CD14-positive monocyte (primary cell): ENCODE measurements around the gene STK4. TPM values are rescaled to one million over a fixed set of nuclear protein-coding genes. Genes with fewer than 3 reads are reported as not detected.

Experiments used
- DNase-seq, 3 donors: peaks; one replicate each; pipeline ENCODE4 v3.0.0-alpha.2; 2011 to 2022
- H2AFZ ChIP-seq: 2 replicates; pipeline ENCODE4 v1.6.0; 2012; ENCODE audit warnings: mild to moderate bottlenecking, low read depth, low read length, inconsistent platforms; ENCODE audit not compliant: insufficient read depth, poor library complexity, severe bottlenecking
- H3K27ac ChIP-seq, 2 donors: 1 replicate in 1 of 2; 2 replicates in 1 of 2; pipeline ENCODE4 v1.5.1; 2012 to 2013; ENCODE audit warnings: low read length in 2 of 2, control low read depth in 1 of 2, inconsistent platforms in 1 of 2, low read depth in 1 of 2, mild to moderate bottlenecking in 1 of 2
- H3K27me3 ChIP-seq, 2 donors: one replicate each; pipeline versions ENCODE4 v1.6.0 to v1.6.1; 2011 to 2013; ENCODE audit warnings: low read length in 2 of 2; ENCODE audit not compliant: control insufficient read depth in 2 of 2, insufficient read depth in 2 of 2
- H3K36me3 ChIP-seq, 2 donors: replicated peaks in 1 of 2; 1 replicate in 1 of 2; 2 replicates in 1 of 2; pipeline versions ENCODE4 v1.5.1 to v1.6.1; 2012 to 2013; ENCODE audit warnings: low read length in 2 of 2, control low read depth in 1 of 2, inconsistent platforms in 1 of 2, mild to moderate bottlenecking in 1 of 2; ENCODE audit not compliant: insufficient read depth in 2 of 2, control insufficient read depth in 1 of 2
- H3K4me1 ChIP-seq, 2 donors: 1 replicate in 1 of 2; 2 replicates in 1 of 2; pipeline versions ENCODE4 v1.5.1 to v1.6.1; 2012 to 2013; ENCODE audit warnings: low read length in 2 of 2, control low read depth in 1 of 2, inconsistent platforms in 1 of 2, mild to moderate bottlenecking in 1 of 2, moderate library complexity in 1 of 2; ENCODE audit not compliant: insufficient read depth in 2 of 2, control insufficient read depth in 1 of 2
- H3K4me2 ChIP-seq: replicated peaks from 2 replicates; pipeline ENCODE3; 2012; ENCODE audit warnings: low read length, moderate library complexity, mild to moderate bottlenecking; ENCODE audit not compliant: poor library complexity, severe bottlenecking; ENCODE audit errors: extremely low read depth
- H3K4me3 ChIP-seq, 3 experiments: fragments of 200-600 bp in 1 of 3; sonication (generic) in 1 of 3; replicated peaks in 1 of 3; 1 replicate in 2 of 3; 2 replicates in 1 of 3; pipeline ENCODE4 v1.5.1; 2011 to 2013; ENCODE audit warnings: low read length in 3 of 3, mild to moderate bottlenecking in 3 of 3, control low read depth in 2 of 3, low read depth in 2 of 3, inconsistent platforms in 1 of 3, moderate library complexity in 1 of 3
- H3K79me2 ChIP-seq: 2 replicates; pipeline ENCODE4 v1.6.0; 2012; ENCODE audit warnings: mild to moderate bottlenecking, control low read depth, inconsistent platforms, low read length, moderate library complexity; ENCODE audit not compliant: insufficient read depth
- H3K9ac ChIP-seq: 2 replicates; pipeline ENCODE4 v1.6.0; 2017; ENCODE audit warnings: low read length, mild to moderate bottlenecking; ENCODE audit not compliant: insufficient read depth, poor library complexity, severe bottlenecking
- H3K9me3 ChIP-seq, 2 donors: replicated peaks in 1 of 2; 1 replicate in 1 of 2; 2 replicates in 1 of 2; pipeline versions ENCODE4 v1.5.1 to v1.6.1; 2012 to 2013; ENCODE audit warnings: low read length in 2 of 2, control low read depth in 1 of 2; ENCODE audit not compliant: control insufficient read depth in 1 of 2, insufficient read depth in 1 of 2
- H4K20me1 ChIP-seq: 2 replicates; pipeline ENCODE4 v1.6.0; 2012; ENCODE audit warnings: mild to moderate bottlenecking, low read length, control low read depth, moderate library complexity; ENCODE audit not compliant: insufficient read depth
- H3K27ac Mint-ChIP-seq, 7 donors: one replicate each; pipeline ENCODE4 v1.8.0; 2020; ENCODE audit warnings: mild to moderate bottlenecking in 7 of 7, mixed read lengths in 7 of 7, moderate library complexity in 6 of 7, inconsistent platforms in 2 of 7
- H3K27me3 Mint-ChIP-seq, 3 donors: one replicate each; pipeline ENCODE4 v1.8.0; 2021 to 2022; ENCODE audit warnings: low read depth in 3 of 3, mild to moderate bottlenecking in 3 of 3, mixed read lengths in 3 of 3, moderate library complexity in 3 of 3, inconsistent platforms in 1 of 3
- H3K36me3 Mint-ChIP-seq, 2 donors: one replicate each; pipeline ENCODE4 v1.8.0; 2020; ENCODE audit warnings: mixed read lengths in 2 of 2, inconsistent platforms in 1 of 2, mild to moderate bottlenecking in 1 of 2
- H3K4me1 Mint-ChIP-seq: one replicate; pipeline ENCODE4 v1.8.0; 2020; ENCODE audit warnings: mild to moderate bottlenecking, mixed read lengths
- H3K4me3 Mint-ChIP-seq, 2 donors: one replicate each; pipeline ENCODE4 v1.8.0; 2020; ENCODE audit warnings: mild to moderate bottlenecking in 2 of 2, mixed read lengths in 2 of 2, moderate library complexity in 1 of 2
- H3K9me3 Mint-ChIP-seq, 7 donors: one replicate each; pipeline ENCODE4 v1.8.0; 2020 to 2022; ENCODE audit warnings: mixed read lengths in 7 of 7, mild to moderate bottlenecking in 6 of 7, moderate library complexity in 6 of 7, inconsistent platforms in 2 of 7
- WGBS: methylation state at CpG from one replicate; pipeline ENCODE4 v1.1.5; 2013; ENCODE audit warnings: missing lambda C conversion rate; ENCODE audit not compliant: insufficient coverage; 5-methylcytosine and 5-hydroxymethylcytosine counted together
- intact Hi-C, 2 donors: fragments of 100-400 bp; cut with micrococcal nuclease; formaldehyde crosslinking; loops; one replicate each; pipeline versions ENCODE4 v1.15.0 to v1.15.1; 2023
- polyA plus RNA-seq, 3 donors: library from polyadenylated mRNA; depleted of rRNA in 1 of 3; unstranded in 2 of 3; stranded (reverse) in 1 of 3; fragments of 300-500 nt in 2 of 3; fragments of >200 nt in 1 of 3; fragmentation: Illumina TruSeq in 2 of 3; gene quantifications; 1 replicate in 2 of 3; 2 replicates in 1 of 3; pipeline ENCODE4 v1.2.3, GENCODE V29; 2012 to 2021
- TF ChIP-seq, protein P1 (sequence below): fragments of 200-600 bp; IDR thresholded peaks from one replicate; pipeline ENCODE4 v1.8.0; 2022; ENCODE audit warnings: antibody characterized with exemption, mild to moderate bottlenecking

Gene STK4
- polyA plus RNA-seq, 3 donors, result 53.0 to 123 (median 69.9) TPM

DNA sequence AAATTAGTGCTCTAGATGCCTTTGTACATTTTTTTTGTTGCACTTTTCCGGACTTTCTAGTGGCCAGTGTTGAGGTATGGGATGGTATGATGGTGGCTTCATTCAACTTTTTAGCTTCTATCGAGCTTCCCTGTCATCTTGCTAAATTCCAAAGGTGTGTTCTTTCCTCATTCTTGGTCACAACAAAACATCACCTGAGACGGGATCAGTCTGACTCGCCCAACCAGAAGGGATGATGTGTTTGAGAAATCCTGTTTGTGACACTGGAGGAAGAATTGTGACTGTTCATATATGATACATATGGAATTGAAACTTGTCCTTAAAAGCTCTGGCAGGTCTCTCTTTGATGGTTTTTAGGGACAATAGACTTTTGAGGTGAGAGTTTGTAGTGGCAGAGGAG is 100.8 kb downstream of the STK4 start:
- Histone ChIP-seq H2AFZ (no peak overlapping the region), H3K27ac (no peak overlapping the region), H3K4me1 (no peaks in the 10 kb centered on the region), H3K79me2 (peaks cover 68% of the 10 kb centered on the region), H3K27me3 (no peaks in the 10 kb centered on the region), H4K20me1 (peaks cover 100% of the 10 kb centered on the region), H3K4me3 (no peak overlapping the region), H3K9me3 (no peaks in the 10 kb centered on the region), H3K9ac (no peak overlapping the region), H3K36me3 (peaks cover 53 to 89% of the 10 kb centered on the region in 2 donors), H3K4me2 (no peak overlapping the region)
- Mint-ChIP-seq H3K4me1 (peaks cover 12% of the 10 kb centered on the region), H3K36me3 (peaks cover 65 to 80% of the 10 kb centered on the region in 2 donors), H3K4me3 (no peak overlapping the region), H3K27me3 (peaks cover 0 to 1% (median 0%) of the 10 kb centered on the region in 3 donors), H3K9me3 (no peaks in the 10 kb centered on the region), H3K27ac (peak overlapping the region in 1 of 7 donors; percentile 22)
- DNase-seq, result no peak
- intact Hi-C loops, result no loop called here
- TF ChIP-seq, protein P1, sequence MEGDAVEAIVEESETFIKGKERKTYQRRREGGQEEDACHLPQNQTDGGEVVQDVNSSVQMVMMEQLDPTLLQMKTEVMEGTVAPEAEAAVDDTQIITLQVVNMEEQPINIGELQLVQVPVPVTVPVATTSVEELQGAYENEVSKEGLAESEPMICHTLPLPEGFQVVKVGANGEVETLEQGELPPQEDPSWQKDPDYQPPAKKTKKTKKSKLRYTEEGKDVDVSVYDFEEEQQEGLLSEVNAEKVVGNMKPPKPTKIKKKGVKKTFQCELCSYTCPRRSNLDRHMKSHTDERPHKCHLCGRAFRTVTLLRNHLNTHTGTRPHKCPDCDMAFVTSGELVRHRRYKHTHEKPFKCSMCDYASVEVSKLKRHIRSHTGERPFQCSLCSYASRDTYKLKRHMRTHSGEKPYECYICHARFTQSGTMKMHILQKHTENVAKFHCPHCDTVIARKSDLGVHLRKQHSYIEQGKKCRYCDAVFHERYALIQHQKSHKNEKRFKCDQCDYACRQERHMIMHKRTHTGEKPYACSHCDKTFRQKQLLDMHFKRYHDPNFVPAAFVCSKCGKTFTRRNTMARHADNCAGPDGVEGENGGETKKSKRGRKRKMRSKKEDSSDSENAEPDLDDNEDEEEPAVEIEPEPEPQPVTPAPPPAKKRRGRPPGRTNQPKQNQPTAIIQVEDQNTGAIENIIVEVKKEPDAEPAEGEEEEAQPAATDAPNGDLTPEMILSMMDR, result no peak
- WGBS, result 100% methylated on average over 1 of the region's 4 CpGs

DNA sequence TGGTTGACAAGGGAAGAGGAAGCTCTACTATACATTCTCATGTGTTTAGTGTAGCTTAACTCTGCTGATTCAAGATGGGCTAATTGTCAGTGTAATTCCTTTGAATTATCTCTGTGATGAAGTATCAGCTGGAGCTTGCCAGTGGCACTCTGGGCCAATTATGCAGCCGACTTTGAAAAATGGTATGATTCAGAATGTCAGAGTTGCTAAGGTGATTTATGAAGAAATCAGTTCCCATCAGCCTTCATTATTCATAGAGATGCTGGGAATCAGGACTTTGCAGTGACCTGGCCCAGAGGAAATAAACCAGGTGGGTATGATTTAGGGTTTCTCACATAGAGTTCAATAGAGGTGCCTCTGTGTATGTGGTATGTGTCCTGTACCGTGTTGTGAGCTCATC is 101.2 kb downstream of the STK4 start:
- Mint-ChIP-seq H3K4me1 (peaks cover 12% of the 10 kb centered on the region), H3K27me3 (peaks cover 0 to 1% (median 0%) of the 10 kb centered on the region in 3 donors), H3K27ac (no peak overlapping the region), H3K4me3 (no peak overlapping the region), H3K36me3 (peaks cover 62 to 78% of the 10 kb centered on the region in 2 donors), H3K9me3 (no peaks in the 10 kb centered on the region)
- Histone ChIP-seq H3K4me3 (no peak overlapping the region), H3K4me2 (no peak overlapping the region), H3K36me3 (peaks cover 55 to 89% of the 10 kb centered on the region in 2 donors), H3K4me1 (no peaks in the 10 kb centered on the region), H3K79me2 (peaks cover 66% of the 10 kb centered on the region), H3K9ac (no peak overlapping the region), H4K20me1 (peaks cover 100% of the 10 kb centered on the region), H2AFZ (no peak overlapping the region), H3K9me3 (no peaks in the 10 kb centered on the region), H3K27me3 (no peaks in the 10 kb centered on the region), H3K27ac (no peak overlapping the region)
- TF ChIP-seq, protein P1, result no peak
- DNase-seq, result no peak
- WGBS, result no CpG with 5 or more reads among the region's 2 CpGs
- intact Hi-C loops, result no loop called here
